HG03135 (cell line): Measurements from ENCODE around the gene C1orf159.

Experiments
- ATAC-seq: cut with Tn5 transposase; IDR thresholded peaks from one replicate; pipeline ENCODE4 v1.9.1; 2021; ENCODE audit warnings: mild to moderate bottlenecking, moderate library complexity; ENCODE audit not compliant: unreplicated experiment

Gene C1orf159

GRCh38 chr1:1094981-1095380, 20.9 kb downstream of the C1orf159 start:
- ATAC-seq: no peak

GRCh38 chr1:1093610-1093943, 22.3 kb downstream of the C1orf159 start:
- no peak for ATAC-seq

DNA sequence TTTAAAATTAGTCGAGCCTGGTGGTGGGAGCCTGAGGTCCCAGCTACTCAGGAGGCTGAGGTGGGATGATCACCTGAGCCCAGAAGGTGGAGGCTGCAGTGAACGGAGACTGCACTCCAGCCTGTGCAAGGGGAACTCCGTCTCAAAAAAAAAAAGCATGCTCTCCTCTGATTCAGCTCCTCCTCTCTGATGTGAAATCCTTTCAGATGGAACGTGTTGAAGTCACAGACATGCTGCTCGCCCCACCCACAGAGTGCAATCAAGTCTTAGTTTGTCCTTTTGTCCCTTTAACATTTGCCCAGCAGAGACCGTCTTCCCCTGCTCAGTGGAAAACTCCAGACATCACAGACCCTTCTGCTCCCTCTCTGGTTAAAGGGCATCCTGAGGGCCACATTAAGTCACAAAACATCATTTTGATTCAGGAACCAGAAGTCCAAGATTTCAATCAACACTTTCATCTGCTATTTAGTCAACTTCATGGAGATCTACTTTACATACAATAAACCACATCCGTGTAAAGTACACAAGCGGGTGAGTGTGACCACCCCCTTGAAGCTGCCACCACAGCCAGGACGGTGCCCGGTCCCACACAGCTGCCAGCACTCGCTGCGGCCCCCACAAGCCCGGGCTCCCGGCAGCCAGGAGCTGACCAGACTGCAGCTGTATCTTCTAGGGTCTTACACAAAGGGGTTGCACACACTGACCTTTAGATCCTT, 22.8 kb downstream of the C1orf159 start:
- ATAC-seq: no peak

DNA sequence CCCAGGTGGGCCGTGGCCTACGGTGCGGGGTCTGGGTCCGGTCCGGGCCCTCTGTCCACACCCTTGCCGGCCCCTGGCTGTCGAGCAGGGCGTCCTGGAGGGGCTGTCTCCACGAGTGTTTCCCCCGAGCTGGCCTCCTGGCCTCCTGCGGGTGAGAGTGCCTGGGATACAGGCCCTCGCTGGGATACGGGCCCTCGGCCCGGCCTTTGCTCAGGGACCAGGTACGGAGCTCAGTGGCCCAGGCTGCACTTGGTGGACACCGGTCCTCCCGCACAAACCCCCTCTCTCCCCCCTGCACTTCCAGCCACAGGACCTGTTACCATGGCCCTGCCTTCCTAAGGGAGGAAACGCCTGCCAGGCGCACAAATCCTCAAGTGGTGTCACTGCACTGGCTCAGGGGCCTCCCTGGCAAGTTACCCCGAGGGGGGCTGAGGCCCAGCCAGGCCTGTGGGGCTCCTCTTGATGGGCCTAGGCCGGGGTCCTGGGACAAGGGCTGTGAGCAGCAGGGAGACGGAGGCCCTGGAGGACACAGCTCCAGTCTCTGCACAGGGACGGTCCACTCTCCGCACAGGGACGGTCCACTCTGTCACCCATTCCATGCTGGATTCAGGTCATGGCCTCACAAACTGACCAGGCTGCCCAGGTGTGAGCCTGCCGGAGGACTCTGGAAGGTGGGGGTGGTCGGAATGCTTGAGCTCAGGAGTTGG, 23.6 kb downstream of the C1orf159 start:
- no peak for ATAC-seq

DNA sequence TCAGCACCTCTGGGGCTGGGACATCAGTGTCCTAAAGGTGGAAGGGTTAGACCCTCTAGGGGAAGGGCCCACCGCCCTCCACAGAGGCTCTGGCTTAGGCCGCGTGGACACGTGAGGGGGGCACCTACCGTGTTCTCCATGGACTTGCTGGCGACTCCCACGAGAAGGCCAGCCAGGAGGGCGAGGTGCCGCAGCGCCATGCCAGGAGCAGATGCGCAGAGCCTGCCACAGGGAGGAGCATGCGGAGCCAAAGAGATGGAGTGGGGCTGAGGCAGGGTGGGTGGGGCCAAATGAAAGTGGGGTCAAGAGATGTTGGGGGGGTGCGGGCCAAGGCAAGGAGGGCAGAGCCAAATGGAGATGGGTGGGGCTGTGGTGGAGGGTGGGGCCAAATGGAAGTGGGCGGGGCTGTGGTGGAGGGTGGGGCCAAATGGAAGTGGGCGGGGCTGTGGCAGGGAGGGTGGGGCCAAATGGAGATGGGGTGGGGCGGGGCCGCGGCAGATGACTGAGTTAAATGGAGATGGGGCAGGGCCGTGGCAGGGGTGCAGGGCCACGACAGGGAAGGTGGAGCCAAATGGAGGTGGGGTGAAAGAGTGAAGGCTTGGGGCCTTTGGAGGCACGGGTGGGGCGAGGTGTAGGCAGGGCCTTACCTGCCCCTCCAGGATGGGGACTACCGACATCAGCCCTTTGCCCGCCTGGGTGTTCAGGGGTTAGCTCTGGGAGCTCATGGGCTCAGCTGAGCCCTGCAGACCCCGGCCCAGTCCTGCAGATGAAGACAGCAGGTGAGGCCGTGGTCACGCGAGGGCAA, 24.3 kb downstream of the C1orf159 start:
- no peak for ATAC-seq

GRCh38 chr1:1090424-1091343, 25.2 kb downstream of the C1orf159 start:
- ATAC-seq: no peak

DNA sequence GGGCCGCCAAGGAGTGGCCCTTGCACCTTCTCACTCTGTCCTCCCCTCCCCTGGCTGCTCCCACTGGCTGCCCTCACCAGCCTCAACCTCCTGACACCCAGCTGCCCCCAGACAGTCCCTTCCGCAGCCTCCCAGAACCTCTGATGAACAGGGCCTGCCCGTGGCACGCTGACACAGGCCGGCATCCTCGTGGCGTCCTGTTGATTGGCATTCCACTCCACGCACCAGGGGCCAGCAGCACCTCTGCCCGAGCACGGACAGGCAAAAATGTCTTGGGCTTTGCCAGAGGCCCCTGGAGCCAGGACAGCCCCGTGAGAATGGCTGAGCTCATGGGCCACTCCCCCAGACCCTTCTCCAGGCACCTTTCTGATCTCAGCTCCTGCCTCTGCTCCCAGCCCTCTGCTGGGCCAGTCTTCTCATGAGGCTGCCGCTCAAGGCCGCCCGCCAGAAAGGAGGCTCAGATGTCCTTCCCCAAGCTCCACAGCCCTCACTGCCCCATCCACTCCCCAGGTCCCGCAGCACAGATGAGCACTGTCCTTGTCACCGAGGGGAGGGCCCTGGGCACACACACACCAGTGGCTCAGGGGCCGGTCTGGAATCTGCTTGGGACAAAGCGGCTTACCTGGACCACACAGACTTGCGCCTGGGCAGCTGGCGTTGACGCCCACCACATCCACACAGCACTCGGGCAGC, 26.0 kb downstream of the C1orf159 start:
- no peak for ATAC-seq

- ATAC-seq: no peak
Measured at GRCh38 chr1:1088801-1089680, 26.8 kb downstream of the C1orf159 start.

- no peak for ATAC-seq
Measured at GRCh38 chr1:1088029-1088800, 27.7 kb downstream of the C1orf159 start.

GRCh38 chr1:1087351-1088028, 28.4 kb downstream of the C1orf159 start:
- ATAC-seq: no peak

- no peak for ATAC-seq
Measured at GRCh38 chr1:1086911-1087341, 29.0 kb downstream of the C1orf159 start.

GRCh38 chr1:1085911-1086841, 29.7 kb downstream of the C1orf159 start:
- ATAC-seq: no peak

DNA sequence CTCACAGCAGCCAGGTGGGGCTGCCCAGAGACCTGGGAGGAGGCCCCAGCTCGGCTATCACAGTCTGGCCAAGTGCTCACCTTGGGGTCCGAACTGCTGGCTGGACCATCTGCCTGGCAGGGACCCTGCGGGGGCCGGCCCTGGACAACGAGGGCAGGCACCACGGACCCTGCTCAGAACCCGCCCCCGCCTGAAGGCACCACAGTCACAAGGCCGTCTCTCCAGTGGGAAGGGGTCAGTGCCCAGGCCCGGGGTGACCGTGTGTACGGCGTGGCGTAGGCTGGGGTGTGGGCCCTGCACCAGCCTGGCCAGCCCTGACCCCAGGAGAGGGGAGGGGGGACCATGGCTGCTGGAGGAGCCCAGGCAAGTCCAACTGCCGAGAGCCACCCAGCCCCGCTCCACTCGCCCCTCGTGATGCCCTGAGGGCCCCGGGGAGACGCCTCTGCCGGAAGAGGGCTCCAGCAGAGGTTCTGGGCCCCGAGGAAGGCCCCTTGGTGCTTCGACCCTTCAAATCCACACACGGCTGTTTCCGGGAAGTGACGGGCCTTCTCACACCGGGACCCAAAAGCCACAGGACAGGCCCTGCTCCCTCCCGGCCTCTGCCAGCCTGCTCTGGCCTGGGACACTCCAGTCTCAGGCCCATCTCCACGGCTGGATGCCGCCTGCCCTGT, 30.6 kb downstream of the C1orf159 start:
- ATAC-seq: no peak

- ATAC-seq: no peak
Measured at GRCh38 chr1:1084372-1085170, 31.3 kb downstream of the C1orf159 start.
